CD4-positive, alpha-beta T cell treated with Interleukin-2 at 100 ng/mL for 4 hours (primary cell): ENCODE data around the gene DNAJA3.
A peak's percentile ranks its signal among the peaks of the same experiment; 100 is the strongest.
"Not testable (repeated sequence)": the region's sequence is repeated elsewhere in the genome, so short reads cannot be mapped to it uniquely, and the experiment has no call there.

Experiments
- DNase-seq: peaks from one replicate; pipeline ENCODE4 v3.0.0-alpha.2; 2020; ENCODE audit warnings: low spot score

Gene DNAJA3

GRCh38 chr16:4387781-4388180, 37.9 kb upstream of the DNAJA3 start:
- DNase-seq, result no peak

GRCh38 chr16:4388271-4389021, 37.2 kb upstream of the DNAJA3 start:
- DNase-seq, result no peak

DNA sequence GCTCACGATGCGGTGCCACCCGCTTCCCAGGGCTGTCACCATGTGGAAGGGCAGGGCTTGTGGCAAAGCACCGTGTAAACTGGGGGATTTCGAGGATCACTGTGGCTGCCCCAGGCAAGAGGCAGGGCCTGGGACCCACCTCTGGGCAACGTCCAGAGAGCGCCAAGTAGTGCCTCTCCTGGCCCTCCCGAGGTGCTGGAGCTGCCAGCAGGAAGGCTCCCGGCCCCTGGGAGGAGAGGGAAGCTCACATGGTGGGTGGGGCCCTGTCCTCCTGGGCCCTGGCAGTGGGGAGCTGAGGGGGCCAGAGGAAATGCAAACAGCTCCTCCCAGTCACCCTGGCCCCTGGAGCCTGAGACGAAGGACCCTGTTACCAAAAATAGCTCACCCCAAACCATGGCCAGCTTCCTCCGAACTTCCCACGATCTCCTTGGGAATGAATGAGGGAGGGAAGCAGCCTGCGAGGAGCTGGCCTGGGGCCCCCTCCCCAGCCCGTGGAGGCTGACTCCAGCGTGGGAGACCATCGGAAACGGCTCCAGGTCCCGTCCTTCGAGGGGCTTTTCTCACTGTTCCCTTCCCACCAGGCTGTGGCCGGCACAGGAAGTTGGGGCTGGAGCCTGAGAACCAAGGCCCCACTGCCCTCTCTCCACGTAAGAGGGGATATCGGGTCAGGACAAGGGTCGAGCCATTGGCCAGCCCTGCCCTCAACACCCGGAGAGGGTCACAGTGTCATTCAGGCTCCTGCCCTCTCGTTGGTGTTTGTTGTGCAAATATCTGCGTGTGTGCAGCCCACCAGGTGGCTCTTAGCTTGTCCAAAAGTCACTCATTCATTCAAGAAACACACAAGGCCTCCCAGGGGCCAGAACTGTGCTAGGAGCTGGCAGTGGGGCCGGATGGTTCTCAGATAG, 36.4 kb upstream of the DNAJA3 start:
- no peak for DNase-seq

- DNase-seq, result no peak
Observed at GRCh38 chr16:4390266-4391260, 35.1 kb upstream of the DNAJA3 start.

GRCh38 chr16:4391631-4392381, 33.9 kb upstream of the DNAJA3 start:
- no peak for DNase-seq

DNA sequence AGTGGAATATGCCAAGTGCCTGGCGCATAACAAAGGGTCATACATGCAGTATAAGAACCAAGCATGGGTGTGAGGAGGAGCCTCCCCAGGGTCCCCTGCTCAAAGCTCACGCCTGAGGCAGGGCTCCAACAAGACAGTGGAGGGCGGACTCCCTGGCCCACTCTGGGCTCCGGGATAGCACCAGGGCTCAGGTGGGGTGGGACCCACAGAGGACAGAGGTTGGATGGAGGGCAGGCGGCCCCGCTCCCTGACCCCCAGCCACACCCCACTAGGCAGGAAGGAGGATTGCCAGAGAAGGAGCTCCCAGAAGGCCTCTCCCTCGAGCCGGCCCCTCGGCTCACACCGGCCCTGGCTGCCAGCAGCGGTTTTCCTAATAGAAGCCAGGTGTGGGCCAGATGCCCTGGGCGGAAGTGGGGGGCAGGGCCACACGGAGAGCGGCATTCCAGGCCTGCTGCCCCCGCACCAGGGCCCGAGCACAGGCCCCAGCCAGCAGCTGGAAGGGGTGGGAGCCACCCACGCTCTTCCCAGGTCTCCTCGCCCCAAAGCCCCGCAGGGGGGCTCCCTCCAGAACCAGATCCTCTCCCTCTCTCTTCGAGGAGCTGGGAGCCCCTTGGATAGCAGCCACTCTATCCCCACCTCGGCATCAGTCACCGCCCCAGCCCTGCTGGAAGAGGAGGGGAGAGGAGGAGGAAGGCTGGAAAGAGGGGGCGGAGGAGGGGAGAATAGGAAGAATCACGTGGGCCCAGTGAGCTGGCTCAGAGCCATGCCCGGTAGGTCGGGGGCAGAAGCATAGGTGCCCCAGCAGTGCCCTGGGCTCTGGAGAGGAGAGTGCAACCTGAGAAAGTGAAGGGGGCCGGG, 33.1 kb upstream of the DNAJA3 start:
- DNase-seq, result no peak

DNA sequence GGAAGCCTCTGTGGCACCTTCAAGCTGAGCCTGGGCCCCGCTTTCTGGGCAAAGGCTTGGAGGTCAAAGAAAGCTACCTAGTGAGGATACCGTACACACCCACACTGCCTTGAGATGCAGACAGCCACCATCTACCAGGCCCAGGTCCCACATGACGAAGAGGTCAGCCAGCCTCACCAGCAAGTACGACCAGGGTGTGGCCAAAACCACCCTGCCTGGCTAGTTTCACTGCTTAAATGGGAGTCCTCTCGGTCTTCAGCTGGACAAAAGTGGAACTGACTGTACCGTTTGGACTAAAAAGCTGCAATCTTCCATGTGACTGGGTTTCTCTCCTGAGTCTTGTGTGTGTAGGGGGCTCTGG, 32.4 kb upstream of the DNAJA3 start:
- no peak for DNase-seq

GRCh38 chr16:4393850-4394249, 31.8 kb upstream of the DNAJA3 start:
- DNase-seq, result not testable (repeated sequence)

DNA sequence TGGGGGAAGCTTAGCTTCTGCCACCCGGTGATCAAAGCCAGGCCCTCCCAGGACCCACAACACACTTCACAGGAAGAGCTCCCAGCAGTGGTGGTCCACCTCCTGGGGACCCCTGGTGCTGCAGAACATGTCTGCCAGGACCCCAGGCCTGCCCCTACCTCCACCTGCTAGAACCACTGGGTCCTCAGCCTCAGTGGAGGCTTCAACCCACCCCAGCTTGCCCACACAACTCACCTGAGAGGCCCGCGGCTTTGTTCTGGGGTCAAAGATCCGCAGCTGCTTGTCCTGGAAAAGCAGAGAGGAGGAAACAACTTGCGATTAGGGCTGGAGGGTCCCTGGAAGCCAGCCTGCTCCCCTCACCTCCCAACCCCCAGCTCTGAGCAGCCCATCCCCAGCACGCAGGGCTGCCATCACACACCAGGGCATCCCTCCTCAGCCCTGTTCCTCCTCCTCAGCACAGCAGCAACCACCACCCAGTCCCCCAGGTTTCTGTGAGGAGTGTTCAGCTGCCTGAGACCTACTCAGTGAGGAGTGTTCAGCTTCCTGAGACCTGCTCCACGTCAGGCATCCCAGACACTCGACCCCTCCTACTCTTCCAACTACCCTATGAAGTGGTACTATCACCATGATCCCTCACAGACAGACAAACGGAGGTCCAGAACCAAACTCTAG, 30.5 kb upstream of the DNAJA3 start:
- no peak for DNase-seq

DNA sequence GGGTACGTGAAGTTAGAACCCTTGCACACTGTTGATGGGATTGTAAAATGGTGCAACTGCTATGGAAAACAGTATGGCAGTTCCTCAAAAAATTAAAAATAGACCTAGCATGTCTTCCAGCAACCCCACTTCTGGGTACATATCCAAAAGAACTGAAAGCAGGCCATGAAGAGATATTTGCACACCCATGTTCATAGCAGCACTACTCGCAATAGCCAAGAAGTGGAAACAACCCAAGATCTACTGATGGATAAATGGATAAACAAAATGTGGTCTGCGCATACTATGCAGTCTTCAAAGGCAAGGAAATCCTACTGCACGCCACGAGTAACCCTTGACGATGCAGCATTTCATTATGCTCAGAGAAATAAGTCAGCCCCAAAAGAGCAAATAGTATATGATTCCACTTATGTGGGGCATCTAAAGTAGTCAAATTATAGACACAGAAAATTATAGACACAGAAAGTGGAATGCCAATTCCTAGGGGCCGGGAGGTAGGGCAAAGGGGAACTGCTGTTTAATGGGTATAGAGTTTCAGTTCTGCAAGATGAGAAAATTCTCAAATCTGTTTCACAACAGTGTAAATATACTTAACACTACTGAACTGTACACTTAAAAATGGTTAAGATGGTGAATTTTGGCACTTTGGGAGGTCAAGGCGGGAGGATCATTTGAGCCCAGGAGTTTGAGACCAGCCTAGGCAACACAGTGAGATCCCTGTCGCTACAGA, 26.5 kb upstream of the DNAJA3 start:
- no peak for DNase-seq

DNA sequence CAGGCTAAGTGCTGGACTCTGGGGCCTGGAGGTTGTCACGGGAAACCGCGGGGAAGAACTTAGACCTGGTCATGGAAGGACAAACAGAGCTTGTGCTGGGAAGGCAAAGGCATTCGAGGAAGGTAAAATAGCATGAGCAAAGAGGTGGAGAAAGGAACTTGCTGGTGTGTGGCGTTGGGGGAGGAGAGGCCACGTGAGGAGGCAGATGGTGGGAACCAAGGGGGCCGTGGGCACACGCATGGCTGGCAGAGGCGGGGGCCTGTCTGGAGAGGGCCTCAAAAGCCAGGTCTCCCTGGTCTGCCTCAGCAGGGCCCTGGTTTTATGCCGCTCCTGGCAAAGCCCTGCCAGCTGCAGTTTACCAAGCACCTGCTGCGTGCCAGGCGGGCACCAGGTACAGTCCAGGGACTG, 24.6 kb upstream of the DNAJA3 start:
- DNase-seq, result no peak

DNA sequence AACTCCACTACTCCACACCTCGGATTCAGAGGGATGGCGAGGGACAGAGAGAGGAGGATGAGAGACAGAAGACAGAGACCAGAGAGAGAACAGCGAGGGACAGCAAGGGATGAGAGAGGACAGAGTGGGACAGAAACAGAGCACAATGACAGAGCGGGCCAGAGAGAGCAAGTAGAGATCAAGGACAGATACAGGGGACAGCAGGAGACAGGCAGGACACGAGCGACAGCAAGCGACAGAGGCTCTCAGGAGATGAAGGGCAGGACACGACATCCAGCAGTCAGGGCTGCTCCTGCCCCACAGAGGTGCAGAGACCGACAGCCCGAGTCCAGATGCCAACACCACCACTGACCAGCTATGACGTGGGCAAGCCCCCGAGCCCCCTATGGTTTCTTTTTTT, 24.2 kb upstream of the DNAJA3 start:
- DNase-seq, result no peak

- DNase-seq, result peak; percentile 61
Observed at GRCh38 chr16:4402439-4403132, 23.1 kb upstream of the DNAJA3 start.

- DNase-seq, result no peak
Observed at GRCh38 chr16:4403133-4403949, 22.3 kb upstream of the DNAJA3 start.

DNA sequence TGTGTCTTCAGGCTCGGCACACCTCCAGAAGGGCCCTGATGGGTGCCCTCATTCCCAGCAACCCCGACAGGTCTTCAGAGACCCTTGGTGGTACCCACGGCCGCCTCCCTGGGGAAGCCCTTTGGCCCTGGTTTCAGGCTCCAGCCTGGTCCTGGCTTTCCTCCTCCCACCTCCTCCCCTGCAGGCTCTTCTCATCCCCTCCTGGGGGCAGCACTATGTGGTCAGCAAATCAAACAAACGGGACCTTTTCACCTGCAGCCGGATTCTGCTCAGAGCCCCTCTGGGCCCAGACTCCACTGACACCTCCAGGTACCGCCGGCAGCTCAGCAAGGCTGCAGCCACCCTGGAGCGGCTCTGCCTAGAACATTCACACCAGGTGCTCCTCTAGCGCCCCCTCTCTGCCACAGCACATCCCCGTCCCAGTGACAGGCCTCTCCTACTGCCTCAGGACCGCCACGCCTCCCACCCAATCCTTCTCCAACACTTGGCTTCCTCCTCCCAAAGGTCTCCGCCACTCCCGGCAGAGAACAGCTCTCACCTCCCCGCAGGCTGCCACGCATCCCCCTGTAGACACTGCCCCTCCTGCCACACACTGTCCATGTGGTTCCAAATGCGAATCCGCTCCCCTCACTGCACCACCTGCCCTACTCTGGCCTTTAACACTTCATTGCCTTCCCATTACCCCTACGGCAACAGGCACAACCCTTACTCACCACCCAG, 21.3 kb upstream of the DNAJA3 start:
- peak; percentile 7 for DNase-seq

DNA sequence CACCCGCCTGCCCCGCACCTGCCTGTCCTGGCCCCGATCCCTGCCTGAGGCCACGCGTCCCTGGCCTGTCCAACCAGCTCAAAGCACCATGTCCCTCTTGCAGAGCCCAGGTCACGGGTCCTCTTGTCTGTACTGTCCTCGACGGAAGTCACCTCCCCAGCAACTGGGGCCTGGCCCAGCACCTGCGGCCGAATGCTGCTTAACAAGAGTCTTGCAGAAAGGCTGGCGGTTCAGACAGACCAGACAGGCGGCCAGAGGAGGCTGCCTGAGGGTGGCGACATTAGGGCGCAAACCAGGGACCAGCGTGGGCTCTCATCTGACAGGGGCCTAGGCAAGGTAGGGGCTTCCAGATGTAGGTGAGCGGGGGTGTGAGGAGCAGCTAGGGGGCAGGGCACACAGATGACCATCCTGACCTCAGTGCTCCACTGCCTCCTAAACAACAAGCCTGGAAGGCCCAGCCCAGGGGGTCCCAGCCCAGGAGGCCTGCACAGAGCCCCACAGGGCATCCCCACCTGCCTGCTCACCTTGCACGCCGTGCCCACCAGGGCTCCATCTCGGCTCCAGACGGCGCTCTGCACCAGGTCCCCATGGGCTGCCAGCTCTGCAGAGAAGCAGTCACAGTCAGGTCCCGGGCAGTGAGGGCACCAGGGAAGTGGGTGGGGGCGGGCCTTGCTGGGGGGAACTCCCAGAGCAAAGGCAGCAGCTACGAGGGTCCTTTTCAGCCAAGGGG, 20.5 kb upstream of the DNAJA3 start:
- no peak for DNase-seq
